K562 (cell line): Measurements from ENCODE around the gene ATP2B1. TPM values are rescaled to one million over a fixed set of nuclear protein-coding genes. Genes with fewer than 3 reads are reported as not detected.
A peak's percentile ranks its signal among the peaks of the same experiment; 100 is the strongest.
"Not testable (repeated sequence)": the region's sequence is repeated elsewhere in the genome, so short reads cannot be mapped to it uniquely, and the experiment has no call there.

Experiments used
- ATAC-seq: fragments of 200-7000 bp; cut with Tn5 transposase; 3 replicates; pipeline ENCODE4 v1.9.1; 2020; ENCODE audit warnings: moderate library complexity
- BruUV-seq: library from RNA; stranded (reverse); fragments of 400-500 nt; replicated peaks from 2 replicates; lab custom pipeline; 2021; lab: Mats Ljungman, UMichigan
- CTCF ChIA-PET: fragments of 300-600 bp; formaldehyde crosslinking; extraction: SDS; loops from one replicate; lab custom pipeline; 2021; ENCODE audit warnings: low intra/inter-chr PET ratio; lab: Yijun Ruan, JAX
- POLR2A ChIA-PET: fragments of 300-600, 350-650 bp; sonication (Branson Sonifier 250); formaldehyde crosslinking; extraction: SDS; loops from one replicate; lab custom pipeline; 2021; ENCODE audit warnings: antibody characterized with exemption, inconsistent platforms; lab: Yijun Ruan, JAX
- DNase-seq, 4 experiments: peaks; one replicate each; pipeline versions ENCODE4 v3.0.0 to v3.0.0-alpha.2; 2011 to 2018; ENCODE audit warnings: low spot score in 3 of 4, mixed read lengths in 3 of 4; ENCODE audit errors: extremely low read depth in 1 of 4
- FAIRE-seq: peaks from 2 replicates; lab custom pipeline; 2011; peaks lifted over from hg19 to GRCh38; lab: Jason Lieb, UNC
- H2AFZ ChIP-seq: 2 replicates; pipeline ENCODE4 v1.6.0; 2011; ENCODE audit warnings: low read depth, low read length, control low read depth, inconsistent platforms
- H3K27ac ChIP-seq: fragments of 200-600 bp; 3 replicates; pipeline ENCODE4 v1.8.0; 2011; ENCODE audit warnings: low read depth, mild to moderate bottlenecking, control low read depth, inconsistent platforms, low read length, moderate library complexity, mixed read lengths; ENCODE audit errors: extremely low read depth
- H3K27me3 ChIP-seq, 2 experiments: fragments of 300-600 bp in 1 of 2; 2 replicates in 1 of 2; 3 replicates in 1 of 2; pipeline versions ENCODE4 v1.6.0 to v1.8.0; 2011; ENCODE audit warnings: inconsistent platforms in 2 of 2, low read length in 2 of 2, mild to moderate bottlenecking in 1 of 2, mixed read lengths in 1 of 2, moderate library complexity in 1 of 2; ENCODE audit not compliant: control insufficient read depth in 2 of 2, insufficient read depth in 2 of 2
- H3K36me3 ChIP-seq: fragments of 300-600 bp; 3 replicates; pipeline ENCODE4 v1.8.0; 2011; ENCODE audit warnings: mild to moderate bottlenecking, low read length, inconsistent platforms; ENCODE audit not compliant: control insufficient read depth, insufficient read depth
- H3K4me1 ChIP-seq, 2 experiments: fragments of 200-600 bp in 1 of 2; replicated peaks in 1 of 2; 2 replicates in 1 of 2; 3 replicates in 1 of 2; pipeline versions ENCODE4 v1.5.1 to v1.8.0; 2011; ENCODE audit warnings: inconsistent platforms in 2 of 2, low read length in 2 of 2, mild to moderate bottlenecking in 1 of 2, mixed read lengths in 1 of 2, moderate library complexity in 1 of 2; ENCODE audit not compliant: control insufficient read depth in 2 of 2, insufficient read depth in 2 of 2
- H3K4me2 ChIP-seq: 2 replicates; pipeline ENCODE4 v1.6.1; 2011; ENCODE audit warnings: low read length, control low read depth, inconsistent platforms, mixed read lengths; ENCODE audit not compliant: insufficient read depth
- H3K4me3 ChIP-seq: fragments of 200-600 bp; sonication (generic), shearing (Covaris generic); 2 replicates; pipeline ENCODE4 v1.5.1; 2016; ENCODE audit warnings: control low read depth, inconsistent platforms
- H3K79me2 ChIP-seq: fragments of 200-600 bp; 3 replicates; pipeline ENCODE4 v1.8.0; 2011; ENCODE audit warnings: low read length, inconsistent platforms; ENCODE audit not compliant: control insufficient read depth, insufficient read depth
- H3K9ac ChIP-seq, 2 experiments: 2 replicates each; pipeline versions ENCODE4 v1.6.0 to v1.6.1; 2011; ENCODE audit warnings: low read depth in 2 of 2, low read length in 2 of 2, control low read depth in 1 of 2, inconsistent platforms in 1 of 2, mild to moderate bottlenecking in 1 of 2, mixed read lengths in 1 of 2; ENCODE audit not compliant: insufficient read depth in 1 of 2
- H3K9me1 ChIP-seq: one replicate; pipeline ENCODE4 v1.6.0; 2011; ENCODE audit warnings: inconsistent platforms, mild to moderate bottlenecking, low read length, moderate library complexity; ENCODE audit not compliant: control insufficient read depth, insufficient read depth
- H3K9me3 ChIP-seq: replicated peaks from 2 replicates; pipeline ENCODE4 v1.5.1; 2011; ENCODE audit warnings: low read depth, low read length, inconsistent platforms; ENCODE audit not compliant: control insufficient read depth, insufficient read depth
- H4K20me1 ChIP-seq: replicated peaks from 2 replicates; pipeline ENCODE4 v1.6.1; 2011; ENCODE audit warnings: low read length, inconsistent platforms, mixed read lengths; ENCODE audit not compliant: control insufficient read depth, insufficient read depth
- CTBP1 ChIP-seq: fragments of 450-650 bp; IDR thresholded peaks from 2 replicates; pipeline ENCODE4 v1.6.1; 2016; ENCODE audit warnings: borderline replicate concordance
- DMBX1 ChIP-seq: fragments of 250-450 bp; sonication (Bioruptor Pico); IDR thresholded peaks from 2 replicates; pipeline ENCODE4 v1.8.0; 2022; ENCODE audit warnings: inconsistent platforms, mild to moderate bottlenecking, moderate library complexity, borderline replicate concordance
- GTF2E2 ChIP-seq: fragments of 200-800 bp; sonication (Bioruptor generic); IDR thresholded peaks from 2 replicates; pipeline ENCODE4 v1.6.1; 2016; ENCODE audit warnings: missing genetic modification characterization, missing compliant biosample characterization
- GTF2F1 ChIP-seq: IDR thresholded peaks from 2 replicates; pipeline ENCODE4 v1.6.1; 2011; ENCODE audit warnings: low read depth, low read length, improper control_type of control experiment
- KAT7 ChIP-seq: sonication (generic); formaldehyde crosslinking; IDR thresholded peaks from 2 replicates; pipeline ENCODE4 v1.8.0; 2022; ENCODE audit warnings: missing genetic modification reagents, mild to moderate bottlenecking, borderline replicate concordance
- NELFE ChIP-seq: IDR thresholded peaks from 2 replicates; pipeline ENCODE4 v1.6.1; 2011; ENCODE audit warnings: mild to moderate bottlenecking; ENCODE audit not compliant: insufficient read depth, insufficient read length
- POLR2G ChIP-seq: fragments of 200-400 bp; formaldehyde crosslinking; IDR thresholded peaks from 2 replicates; pipeline ENCODE4 v1.6.1; 2017; ENCODE audit warnings: low read depth, mild to moderate bottlenecking, antibody characterized with exemption, low read length, moderate library complexity
- PPARD ChIP-seq: fragments of 250-450 bp; sonication (Bioruptor Pico); IDR thresholded peaks from 2 replicates; pipeline ENCODE4 v1.8.0; 2022; ENCODE audit warnings: inconsistent platforms, mild to moderate bottlenecking, moderate library complexity
- RAD51 ChIP-seq: fragments of 450-650 bp; IDR thresholded peaks from 2 replicates; pipeline ENCODE4 v1.7.1; 2016; ENCODE audit warnings: low read depth, mild to moderate bottlenecking, borderline replicate concordance
- ZNF282 ChIP-seq: sonication (generic); formaldehyde crosslinking; IDR thresholded peaks from 2 replicates; pipeline ENCODE4 v1.8.1; 2023; ENCODE audit warnings: missing genetic modification reagents
- WGBS: fragments of 100-300 bp; shearing (Covaris generic); methylation state at CpG from one replicate; pipeline ENCODE4 v1.1.6; 2016; ENCODE audit warnings: low coverage, mixed read lengths; ENCODE audit not compliant: insufficient coverage; ENCODE audit errors: missing lambda C conversion rate; 5-methylcytosine and 5-hydroxymethylcytosine counted together
- in situ Hi-C: fragments of 300-500 bp; cut with MboI; formaldehyde crosslinking; loops from 4 replicates; pipeline ENCODE4 v1.15.0; 2018; ENCODE audit warnings: inconsistent platforms, mixed read lengths
- intact Hi-C: fragments of 100-400 bp; cut with micrococcal nuclease; formaldehyde crosslinking; loops from 2 replicates; pipeline ENCODE4 v1.14.2; 2022
- polyA plus RNA-seq, 8 experiments: library from polyadenylated mRNA; depleted of rRNA in 4 of 8; stranded (reverse) in 5 of 8; unstranded in 3 of 8; fragments of >200 nt; fragmentation: Nextera tagmentation in 2 of 8; fragmentation: Illumina TruSeq in 1 of 8; extraction: Ambion mirVana in 2 of 8; extraction: Trizol in 1 of 8; gene quantifications; 2 replicates each; pipeline versions ENCODE4 v1.2.1 to v1.2.3, GENCODE V29; 2011 to 2014; ENCODE audit warnings: inconsistent platforms in 1 of 8, missing spikeins in 1 of 8
- total RNA-seq, 7 experiments: library from RNA; depleted of rRNA in 6 of 7; stranded (reverse); fragments of >200 nt in 6 of 7; fragmentation: Illumina TruSeq in 2 of 7; extraction: Trizol in 2 of 7; gene quantifications; 2 replicates each; pipeline versions ENCODE4 v1.2.1 to v1.2.3, GENCODE V29; 2011 to 2021; ENCODE audit warnings: low replicate concordance in 1 of 7
- TF ChIP-seq, protein P1 (sequence below): fragments of 450-650 bp; IDR thresholded peaks from 2 replicates; pipeline ENCODE4 v1.6.1; 2014; ENCODE audit warnings: low read depth, mild to moderate bottlenecking, moderate library complexity, borderline replicate concordance

ATP2B1 gene
- total and polyA plus RNA-seq, 9 of the 15 experiments (the other 6 are each of a cell fraction or from before 2014, with no cell fraction given), result 8.6 to 39.0 (median 27.8) TPM

DNA sequence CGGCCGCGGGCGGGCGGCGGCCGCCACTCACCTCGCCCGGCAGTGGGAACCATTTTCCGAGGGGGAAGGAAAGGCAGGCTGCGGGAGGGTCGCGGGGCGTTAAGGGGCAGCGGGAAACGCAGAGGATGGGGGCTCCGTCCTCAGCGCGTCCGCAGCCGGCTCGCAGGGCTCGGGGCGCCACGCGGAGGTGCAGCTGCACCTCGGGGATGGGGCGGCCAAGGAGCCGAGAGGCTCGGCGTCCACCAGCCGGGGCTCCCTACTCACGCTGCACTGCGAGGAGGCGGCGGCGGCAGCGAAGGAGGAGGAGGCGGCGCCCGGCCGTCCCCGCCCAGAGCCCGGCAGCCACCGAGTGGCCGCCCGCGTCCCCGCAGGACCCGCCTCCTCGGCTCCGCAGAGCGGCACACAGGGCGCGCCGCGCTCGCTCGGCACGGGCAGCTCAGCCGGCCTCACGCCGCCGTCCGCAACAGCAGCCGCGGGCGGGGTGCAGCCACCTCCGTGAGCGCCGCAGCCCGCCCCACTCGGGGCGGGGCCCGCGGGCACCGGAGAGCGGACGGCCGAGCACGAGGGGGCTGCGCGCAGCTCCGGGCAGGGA lies at the start of gene ATP2B1 (continued):
- TF ChIP-seq GTF2F1 (0 out of 2 replicates have a peak, but pooled peaks have one; percentile 12), GTF2E2 (peak; percentile 46; the same call in 1 of the 2 replicates), CTBP1 (peak; percentile 58; the same call in 1 of the 2 replicates), NELFE (no peak), POLR2G (peak; percentile 87), KAT7 (CRISPR knock-in tag) (peak; percentile 65; the same call in 1 of the 2 replicates), ZNF282 (CRISPR knock-in tag) (0 out of 2 replicates have a peak, but pooled peaks have one; percentile 11), RAD51 (no peak), DMBX1 (CRISPR knock-in tag) (no peak), PPARD (no peak)
- TF ChIP-seq, protein P1, sequence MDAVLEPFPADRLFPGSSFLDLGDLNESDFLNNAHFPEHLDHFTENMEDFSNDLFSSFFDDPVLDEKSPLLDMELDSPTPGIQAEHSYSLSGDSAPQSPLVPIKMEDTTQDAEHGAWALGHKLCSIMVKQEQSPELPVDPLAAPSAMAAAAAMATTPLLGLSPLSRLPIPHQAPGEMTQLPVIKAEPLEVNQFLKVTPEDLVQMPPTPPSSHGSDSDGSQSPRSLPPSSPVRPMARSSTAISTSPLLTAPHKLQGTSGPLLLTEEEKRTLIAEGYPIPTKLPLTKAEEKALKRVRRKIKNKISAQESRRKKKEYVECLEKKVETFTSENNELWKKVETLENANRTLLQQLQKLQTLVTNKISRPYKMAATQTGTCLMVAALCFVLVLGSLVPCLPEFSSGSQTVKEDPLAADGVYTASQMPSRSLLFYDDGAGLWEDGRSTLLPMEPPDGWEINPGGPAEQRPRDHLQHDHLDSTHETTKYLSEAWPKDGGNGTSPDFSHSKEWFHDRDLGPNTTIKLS, result peak; percentile 49; the same call in 1 of the 2 replicates

DNA sequence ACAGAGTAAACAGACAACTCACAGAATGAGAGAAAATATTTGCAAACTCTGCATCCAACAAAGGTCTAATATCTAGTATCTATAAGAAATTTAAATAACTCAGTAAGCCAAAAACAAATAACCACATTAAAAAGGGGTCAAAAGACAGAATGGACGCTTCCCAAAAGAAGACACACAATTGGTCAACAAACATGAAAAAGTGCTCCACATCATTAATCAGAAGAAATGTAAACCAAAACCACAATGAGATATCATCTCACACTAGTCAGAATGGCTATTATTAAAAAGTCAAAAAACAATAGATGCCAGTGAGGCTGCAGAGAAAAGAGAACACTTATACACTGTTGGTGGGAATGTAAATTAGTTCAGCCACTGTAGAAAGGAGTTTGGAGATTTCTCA lies 49.3 kb upstream of the ATP2B1 start:
- H2AFZ ChIP-seq, H3K79me2 ChIP-seq, H3K9ac ChIP-seq, DNase-seq, H3K36me3 ChIP-seq, POLR2A ChIA-PET, FAIRE-seq, H3K4me2 ChIP-seq, H3K9me1 ChIP-seq, H4K20me1 ChIP-seq, H3K27me3 ChIP-seq, CTCF ChIA-PET, H3K9me3 ChIP-seq, H3K27ac ChIP-seq, ATAC-seq, BruUV-seq, in situ Hi-C loops, H3K4me3 ChIP-seq, intact Hi-C loops: not testable (repeated sequence)
- H3K4me1 ChIP-seq, result peaks cover 0 to 16% of the 10 kb centered on the region in 2 experiments; a peak in 3 of 5 replicates
- WGBS, result 72% methylated on average over 1 of the region's 1 CpG
